ENCODE results near the gene GLI3.

Gene GLI3

GRCh38 chr7:42236976-42237810, at the start of gene GLI3:
TSS of gene GLI3 (minus strand) at chr7:42237209. CDS start at chr7:42223253, 13,956 bp downstream.
- no peak for DNase-seq (ENCODE audit: low spot score)

- no peak for DNase-seq (ENCODE audit: low spot score)
Observed at GRCh38 chr7:42285383-42285824, 48.4 kb upstream of the GLI3 start.

GRCh38 chr7:42283553-42283952, 46.5 kb upstream of the GLI3 start:
- DNase-seq (ENCODE audit: low spot score): no peak

GRCh38 chr7:42278344-42278743, 41.3 kb upstream of the GLI3 start:
- no peak for DNase-seq (ENCODE audit: low spot score)

GRCh38 chr7:42274053-42274452, 37.0 kb upstream of the GLI3 start:
- peak; percentile 38 for DNase-seq (ENCODE audit: low spot score)

- DNase-seq (ENCODE audit: low spot score): peak; percentile 52
Observed at GRCh38 chr7:42272793-42273665, 36.0 kb upstream of the GLI3 start.

GRCh38 chr7:42269161-42269560, 32.2 kb upstream of the GLI3 start:
- no peak for DNase-seq (ENCODE audit: low spot score)

GRCh38 chr7:42264702-42265101, 27.7 kb upstream of the GLI3 start:
- DNase-seq (ENCODE audit: low spot score): no peak

- no peak for DNase-seq (ENCODE audit: low spot score)
Observed at GRCh38 chr7:42263971-42264370, 27.0 kb upstream of the GLI3 start.

GRCh38 chr7:42262964-42263363, 26.0 kb upstream of the GLI3 start:
- no peak for DNase-seq (ENCODE audit: low spot score)

- peak; percentile 11 for DNase-seq (ENCODE audit: low spot score)
Observed at GRCh38 chr7:42254217-42254616, 17.2 kb upstream of the GLI3 start.

- no peak for DNase-seq (ENCODE audit: low spot score)
Observed at GRCh38 chr7:42253316-42253715, 16.3 kb upstream of the GLI3 start.

GRCh38 chr7:42250411-42250810, 13.4 kb upstream of the GLI3 start:
- no peak for DNase-seq (ENCODE audit: low spot score)

GRCh38 chr7:42248579-42248978, 11.6 kb upstream of the GLI3 start:
- no peak for DNase-seq (ENCODE audit: low spot score)

GRCh38 chr7:42247301-42247700, 10.3 kb upstream of the GLI3 start:
- DNase-seq (ENCODE audit: low spot score): no peak

GRCh38 chr7:42244828-42245227, 7.8 kb upstream of the GLI3 start:
- DNase-seq (ENCODE audit: low spot score): no peak

GRCh38 chr7:42242381-42242780, 5.4 kb upstream of the GLI3 start:
- no peak for DNase-seq (ENCODE audit: low spot score)

- no peak for DNase-seq (ENCODE audit: low spot score)
Observed at GRCh38 chr7:42241424-42241823, 4.4 kb upstream of the GLI3 start.

- no peak for DNase-seq (ENCODE audit: low spot score)
Observed at GRCh38 chr7:42240416-42240815, 3.4 kb upstream of the GLI3 start.

GRCh38 chr7:42238709-42239366, 1.8 kb upstream of the GLI3 start:
- no peak for DNase-seq (ENCODE audit: low spot score)

GRCh38 chr7:42237811-42238541, 967 bp upstream of the GLI3 start:
- DNase-seq (ENCODE audit: low spot score): no peak

All from RKO (cell line).